AG04450 (cell line): Measurements from ENCODE around the gene KCTD15. TPM values are rescaled to one million over a fixed set of nuclear protein-coding genes. Genes with fewer than 3 reads are reported as not detected.

Experiments
- CTCF ChIA-PET: fragments of 300-600, 350-600 bp; formaldehyde crosslinking; extraction: SDS; loops from one replicate; lab custom pipeline; 2022; ENCODE audit warnings: antibody characterized with exemption, inconsistent platforms; lab: Charles Lee
- POLR2A ChIA-PET: fragments of 350-600 bp; formaldehyde crosslinking; extraction: SDS; loops from one replicate; lab custom pipeline; 2021; ENCODE audit warnings: antibody characterized with exemption, inconsistent platforms; lab: Yijun Ruan, JAX
- DNase-seq: peaks from one replicate; pipeline ENCODE4 v3.0.0-alpha.2; 2011; ENCODE audit warnings: low read depth, low spot score
- H3K27ac ChIP-seq: one replicate; pipeline ENCODE4 v1.5.1; 2012; ENCODE audit warnings: low read depth, low read length, control low read depth
- H3K27me3 ChIP-seq: one replicate; pipeline ENCODE4 v1.6.0; 2012; ENCODE audit warnings: low read length; ENCODE audit not compliant: control insufficient read depth, insufficient read depth
- H3K4me3 ChIP-seq: 2 replicates; pipeline ENCODE4 v1.5.1; 2011; ENCODE audit warnings: mild to moderate bottlenecking, low read depth, low read length, control low read depth
- H3K9me3 ChIP-seq: 2 replicates; pipeline ENCODE4 v1.5.1; 2012; ENCODE audit warnings: low read length; ENCODE audit not compliant: control insufficient read depth, insufficient read depth
- CTCF ChIP-seq: IDR thresholded peaks from 2 replicates; pipeline ENCODE4 v1.5.1; 2011; ENCODE audit warnings: low read depth, low read length, control low read depth, inconsistent platforms
- polyA plus RNA-seq: library from polyadenylated mRNA; depleted of rRNA; stranded (reverse); fragments of >200 nt; gene quantifications from 2 replicates; pipeline ENCODE4 v1.2.3, GENCODE V29; 2011

The KCTD15 gene
- polyA plus RNA-seq, 1 experiment: 15.6 TPM

DNA sequence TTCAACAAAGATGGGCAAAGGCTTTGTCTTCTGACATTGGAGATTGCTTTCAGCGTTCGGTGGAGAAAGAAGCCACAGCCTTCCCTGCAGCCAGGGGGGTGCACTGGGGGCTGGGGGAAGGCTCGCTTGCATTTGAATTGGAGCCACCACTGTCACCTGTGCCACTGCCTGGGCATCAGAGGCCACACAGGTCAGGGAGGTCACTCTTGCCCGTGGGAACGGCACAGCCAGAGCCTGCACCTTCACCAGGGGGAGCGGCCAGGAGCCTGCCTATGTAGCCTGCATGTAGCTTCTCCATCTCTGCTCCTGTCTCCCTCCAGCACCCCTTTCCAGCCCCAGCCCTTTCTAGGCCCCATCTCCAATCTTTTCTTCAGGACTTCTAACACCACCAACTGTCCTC lies 43.7 kb upstream of the KCTD15 start:
- Histone ChIP-seq H3K9me3 (no peaks in the 10 kb centered on the region), H3K4me3 (no peak overlapping the region), H3K27me3 (peaks cover 6% of the 10 kb centered on the region), H3K27ac (no peak overlapping the region)
- ChIA-PET POLR2A (no interaction called here), CTCF (no interaction called here)
- TF ChIP-seq CTCF: no peak
- no peak for DNase-seq

- Histone ChIP-seq H3K9me3 (no peaks in the 10 kb centered on the region), H3K27me3 (peaks cover 6% of the 10 kb centered on the region), H3K27ac (no peak overlapping the region), H3K4me3 (no peak overlapping the region)
- POLR2A ChIA-PET: no interaction called here
- no peak for DNase-seq
- CTCF ChIA-PET: interaction anchor here (1.1 kb wide), 1 partner anchor 23 kb away, joined by 4 read pairs; no protein-coding TSS in a partner anchor
- no peak for TF ChIP-seq CTCF
Observed at GRCh38 chr19:33754361-33754760, 42.3 kb upstream of the KCTD15 start.

GRCh38 chr19:33755099-33756035 lies 41.3 kb upstream of the KCTD15 start:
- CTCF ChIA-PET: interaction anchor here (0.9 to 1.1 kb wide), 2 partner anchors 16 to 22 kb away, joined by 3 to 4 read pairs; no protein-coding TSS in a partner anchor
- POLR2A ChIA-PET: no interaction called here
- no peak overlapping the region for H3K27ac ChIP-seq
- H3K27me3 ChIP-seq: peaks cover 6% of the 10 kb centered on the region
- H3K9me3 ChIP-seq: no peaks in the 10 kb centered on the region
- TF ChIP-seq CTCF: no peak
- H3K4me3 ChIP-seq: no peak overlapping the region
- no peak for DNase-seq

DNA sequence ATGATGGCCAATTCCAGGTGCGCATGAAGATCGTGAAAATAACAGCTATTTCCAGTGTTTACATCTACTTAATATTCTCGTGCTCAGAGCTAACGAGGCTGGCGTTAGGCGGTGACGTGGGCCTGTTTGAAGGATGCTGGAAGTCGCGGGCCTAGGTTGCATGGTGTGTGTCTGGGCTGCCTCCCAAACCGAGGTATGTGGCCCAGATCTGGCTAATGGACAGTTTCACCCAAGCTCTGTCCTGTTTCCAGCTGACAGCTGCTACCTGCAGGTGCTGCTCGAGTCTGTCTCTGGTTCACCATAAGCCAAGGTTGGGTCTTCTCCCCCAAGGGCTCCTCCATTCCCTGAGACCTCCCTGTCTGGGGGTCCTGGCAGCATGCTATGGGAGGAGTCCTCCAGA lies 40.5 kb upstream of the KCTD15 start:
- Histone ChIP-seq H3K9me3 (no peaks in the 10 kb centered on the region), H3K27ac (no peak overlapping the region), H3K27me3 (peaks cover 6% of the 10 kb centered on the region), H3K4me3 (no peak overlapping the region)
- no peak for TF ChIP-seq CTCF
- POLR2A ChIA-PET: no interaction called here
- CTCF ChIA-PET: interaction anchor here (0.9 kb wide), 1 partner anchor 15 kb away, joined by 3 read pairs; no protein-coding TSS in a partner anchor
- DNase-seq: no peak

GRCh38 chr19:33758541-33759013 lies 38.1 kb upstream of the KCTD15 start:
- DNase-seq: no peak
- no peak for TF ChIP-seq CTCF
- POLR2A ChIA-PET: no interaction called here

More at GRCh38 chr19:33758541-33759013, 38.1 kb upstream of the KCTD15 start:
- Histone ChIP-seq H3K27me3 (peaks cover 3% of the 10 kb centered on the region), H3K4me3 (no peak overlapping the region), H3K27ac (no peak overlapping the region), H3K9me3 (no peaks in the 10 kb centered on the region)
- CTCF ChIA-PET: interaction anchor here (0.9 to 1.1 kb wide), 2 partner anchors 11 to 782 kb away, joined by 3 read pairs; no protein-coding TSS in a partner anchor
